ENCODE data around the gene EHD2. TPM values are rescaled to one million over a fixed set of nuclear protein-coding genes. Genes with fewer than 3 reads are reported as not detected.

EHD2 gene
- total RNA-seq, 8 experiments from 2014 or later = 0.38 to 43.6 (median 4.8) TPM

DNA sequence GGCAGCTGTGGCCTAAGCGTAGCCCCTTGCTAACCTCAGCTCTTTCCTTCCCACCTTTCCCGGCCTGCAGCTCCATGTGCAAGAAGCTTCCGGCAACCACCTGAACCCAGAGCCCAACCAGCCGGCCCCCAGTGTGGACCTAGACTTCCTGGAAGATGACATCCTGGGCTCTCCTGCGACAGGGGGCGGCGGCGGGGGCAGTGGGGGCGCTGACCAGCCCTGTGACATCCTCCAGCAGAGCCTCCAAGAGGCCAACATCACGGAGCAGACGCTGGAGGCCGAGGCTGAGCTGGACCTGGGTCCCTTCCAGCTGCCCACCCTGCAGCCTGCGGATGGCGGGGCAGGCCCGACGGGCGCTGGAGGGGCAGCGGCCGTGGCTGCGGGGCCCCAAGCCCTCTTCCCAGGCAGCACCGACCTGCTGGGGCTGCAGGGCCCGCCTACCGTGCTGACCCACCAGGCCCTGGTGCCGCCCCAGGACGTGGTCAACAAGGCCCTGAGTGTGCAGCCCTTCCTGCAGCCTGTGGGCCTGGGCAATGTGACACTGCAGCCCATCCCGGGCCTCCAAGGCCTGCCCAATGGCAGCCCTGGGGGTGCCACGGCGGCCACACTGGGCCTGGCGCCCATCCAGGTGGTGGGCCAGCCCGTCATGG, 33.8 kb upstream of the EHD2 start:
- in situ Hi-C loops (cut with MboI; ENCODE audit: low pct_unique_long_range_greater_than_20kb in 2 of 9, low sequenced_read_pairs in 9 of 9, unreplicated experiment in 9 of 9) = loop anchor here in 2 of 9 experiments (25.0 kb wide), 2 partner anchors 167 to 242 kb away; partner anchors contain the start of gene NAPA (in 1 of the 2)
- Histone ChIP-seq H3K27ac (no peak overlapping the region), H3K4me3 (no peak overlapping the region), H3K4me1 (replicated peaks in 1 of 2) (no peaks in the 10 kb centered on the region)
- WGBS, 10 experiments = 73 to 97% (median 86%) methylated on average over 2 to 7 of the region's 30 CpGs; no CpG with 5 or more reads in 7 of the 10 experiments
- ATAC-seq (replicated peaks in 6 of 8) = peak in 3 of 8 experiments; percentile 15 to 23 (median 19)

DNA sequence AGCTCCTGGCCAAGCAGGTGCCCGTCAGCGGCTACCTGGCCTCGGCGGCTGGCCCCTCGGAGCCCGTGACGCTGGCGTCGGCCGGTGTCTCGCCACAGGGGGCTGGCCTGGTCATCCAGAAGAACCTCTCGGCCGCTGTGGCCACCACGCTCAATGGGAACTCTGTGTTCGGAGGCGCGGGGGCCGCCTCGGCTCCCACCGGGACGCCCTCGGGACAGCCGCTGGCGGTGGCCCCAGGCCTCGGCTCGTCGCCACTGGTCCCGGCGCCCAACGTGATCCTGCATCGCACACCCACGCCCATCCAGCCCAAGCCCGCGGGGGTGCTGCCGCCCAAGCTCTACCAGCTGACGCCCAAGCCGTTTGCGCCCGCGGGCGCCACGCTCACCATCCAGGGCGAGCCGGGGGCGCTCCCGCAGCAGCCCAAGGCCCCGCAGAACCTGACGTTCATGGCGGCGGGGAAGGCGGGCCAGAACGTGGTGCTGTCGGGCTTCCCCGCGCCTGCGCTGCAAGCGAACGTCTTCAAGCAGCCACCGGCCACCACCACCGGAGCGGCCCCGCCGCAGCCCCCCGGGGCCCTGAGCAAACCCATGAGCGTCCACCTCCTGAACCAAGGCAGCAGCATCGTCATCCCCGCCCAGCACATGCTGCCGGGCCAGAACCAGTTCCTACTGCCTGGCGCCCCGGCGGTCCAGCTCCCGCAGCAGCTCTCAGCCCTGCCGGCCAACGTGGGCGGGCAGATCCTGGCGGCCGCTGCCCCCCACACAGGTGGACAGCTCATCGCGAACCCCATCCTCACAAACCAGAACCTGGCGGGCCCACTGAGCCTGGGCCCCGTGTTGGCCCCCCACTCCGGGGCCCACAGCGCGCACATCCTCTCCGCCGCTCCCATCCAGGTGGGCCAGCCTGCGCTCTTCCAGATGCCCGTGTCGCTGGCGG, 33.0 kb upstream of the EHD2 start:
- ATAC-seq (replicated peaks in 6 of 8) = peak in 3 of 8 experiments; percentile 10 to 29 (median 13)
- H3K4me1 ChIP-seq (replicated peaks in 1 of 2) = no peaks in the 10 kb centered on the region
- in situ Hi-C loops (cut with MboI; ENCODE audit: low pct_unique_long_range_greater_than_20kb in 2 of 9, low sequenced_read_pairs in 9 of 9, unreplicated experiment in 9 of 9) = loop anchor here in 2 of 9 experiments (25.0 kb wide), 2 partner anchors 168 to 243 kb away; partner anchors contain the start of gene NAPA (in 1 of the 2)
- 96 to 100% (median 99%) methylated on average over 5 to 12 of the region's 90 CpGs; no CpG with 5 or more reads in 6 of the 10 experiments for WGBS, 10 experiments
- no peak overlapping the region for H3K4me3 ChIP-seq
- H3K27ac ChIP-seq = no peak overlapping the region

DNA sequence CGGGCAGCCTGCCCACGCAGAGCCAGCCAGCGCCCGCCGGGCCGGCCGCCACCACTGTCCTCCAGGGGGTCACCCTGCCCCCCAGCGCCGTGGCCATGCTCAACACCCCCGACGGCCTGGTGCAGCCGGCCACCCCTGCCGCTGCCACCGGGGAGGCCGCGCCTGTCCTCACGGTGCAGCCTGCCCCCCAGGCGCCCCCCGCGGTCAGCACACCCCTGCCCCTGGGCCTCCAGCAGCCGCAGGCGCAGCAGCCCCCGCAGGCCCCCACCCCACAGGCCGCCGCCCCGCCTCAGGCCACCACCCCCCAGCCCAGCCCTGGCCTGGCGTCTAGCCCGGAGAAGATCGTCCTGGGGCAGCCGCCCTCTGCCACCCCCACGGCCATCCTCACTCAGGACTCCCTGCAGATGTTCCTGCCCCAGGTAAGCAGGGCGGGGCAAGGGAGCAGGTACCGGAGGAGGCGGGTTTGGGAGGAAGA, 32.3 kb upstream of the EHD2 start:
- no CpG with 5 or more reads among the region's 34 CpGs for WGBS, 10 experiments
- ATAC-seq (replicated peaks in 6 of 8) = peak in 3 of 8 experiments; percentile 12 to 21 (median 16)
- Histone ChIP-seq H3K27ac (no peak overlapping the region), H3K4me3 (no peak overlapping the region), H3K4me1 (replicated peaks in 1 of 2) (no peaks in the 10 kb centered on the region)
- in situ Hi-C loops (cut with MboI; ENCODE audit: low pct_unique_long_range_greater_than_20kb in 2 of 9, low sequenced_read_pairs in 9 of 9, unreplicated experiment in 9 of 9) = loop anchor here in 2 of 9 experiments (25.0 kb wide), 2 partner anchors 169 to 244 kb away; partner anchors contain the start of gene NAPA (in 1 of the 2)

DNA sequence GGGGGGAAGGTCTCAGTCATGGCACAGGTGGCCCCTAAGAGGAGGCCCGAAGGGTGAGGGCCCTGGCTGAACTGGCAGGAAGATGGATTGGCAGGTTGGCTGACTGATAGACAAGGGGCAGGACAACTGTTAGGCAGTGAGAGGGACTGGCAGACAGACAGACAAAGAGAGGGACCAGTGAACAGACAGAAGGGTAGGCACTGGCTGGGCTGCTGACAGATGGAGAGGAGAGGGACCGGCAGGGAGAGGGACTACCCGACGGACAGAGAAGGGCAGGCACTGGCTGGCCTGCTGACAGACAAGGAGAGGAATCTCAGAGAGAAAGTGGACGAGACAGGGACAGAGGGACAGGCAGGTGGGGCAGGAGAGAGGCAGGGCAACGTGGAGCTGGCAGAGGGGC, 31.8 kb upstream of the EHD2 start:
- in situ Hi-C loops (cut with MboI; ENCODE audit: low pct_unique_long_range_greater_than_20kb in 2 of 9, low sequenced_read_pairs in 9 of 9, unreplicated experiment in 9 of 9) = loop anchor here in 2 of 9 experiments (25.0 kb wide), 2 partner anchors 169 to 244 kb away; partner anchors contain the start of gene NAPA (in 1 of the 2)

DNA sequence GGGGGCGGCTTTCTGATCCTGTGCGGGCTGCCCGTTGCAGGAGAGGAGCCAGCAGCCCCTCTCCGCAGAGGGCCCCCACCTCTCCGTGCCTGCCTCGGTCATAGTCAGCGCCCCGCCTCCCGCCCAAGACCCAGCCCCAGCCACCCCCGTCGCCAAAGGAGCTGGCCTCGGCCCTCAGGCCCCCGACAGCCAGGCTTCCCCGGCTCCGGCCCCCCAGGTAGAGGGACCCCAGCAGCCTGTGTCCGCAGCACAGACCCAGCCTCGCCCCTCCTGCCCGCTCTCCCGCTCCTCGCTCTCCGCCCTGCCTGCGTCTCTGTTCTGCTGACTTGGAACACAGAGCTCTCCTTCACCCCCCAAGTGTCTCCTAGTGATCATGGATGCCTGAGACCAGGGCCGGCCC, 31.3 kb upstream of the EHD2 start:
- 100% methylated on average over 1 of the region's 23 CpGs; no CpG with 5 or more reads in 9 of the 10 experiments for WGBS, 10 experiments
- in situ Hi-C loops (cut with MboI; ENCODE audit: low pct_unique_long_range_greater_than_20kb in 2 of 9, low sequenced_read_pairs in 9 of 9, unreplicated experiment in 9 of 9) = loop anchor here in 2 of 9 experiments (25.0 kb wide), 2 partner anchors 170 to 245 kb away; partner anchors contain the start of gene NAPA (in 1 of the 2)
- H3K27ac ChIP-seq = no peak overlapping the region
- no peaks in the 10 kb centered on the region for H3K4me1 ChIP-seq (replicated peaks in 1 of 2)
- ATAC-seq (replicated peaks in 6 of 8) = no peak
- H3K4me3 ChIP-seq = no peak overlapping the region

More for the DNA sequence above, 31.8 kb upstream of the EHD2 start:
- Histone ChIP-seq H3K4me3 (no peak overlapping the region), H3K4me1 (replicated peaks in 1 of 2) (no peaks in the 10 kb centered on the region), H3K27ac (no peak overlapping the region)
- 80 to 100% (median 87%) methylated on average over 1 to 4 of the region's 6 CpGs; no CpG with 5 or more reads in 7 of the 10 experiments for WGBS, 10 experiments
- ATAC-seq (replicated peaks in 6 of 8) = no peak

DNA sequence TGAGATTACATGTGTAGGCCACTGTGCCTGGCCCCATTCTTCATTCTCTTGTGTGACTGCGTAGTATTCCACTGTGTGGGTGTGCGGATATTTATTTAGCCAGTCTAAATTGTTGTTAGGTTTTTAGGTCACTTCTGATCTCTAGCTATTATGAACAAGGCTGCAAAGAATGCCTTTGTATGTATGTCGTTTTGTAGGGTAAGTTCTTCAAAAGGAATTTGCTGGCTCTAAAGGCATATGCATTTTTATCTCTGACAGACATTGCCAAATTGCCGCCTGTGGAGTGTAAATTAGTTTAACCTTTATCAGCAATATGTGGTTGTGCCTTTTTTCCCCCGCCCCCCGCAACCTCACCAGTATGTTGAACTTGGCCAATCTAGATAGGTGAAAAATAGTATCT, 30.3 kb upstream of the EHD2 start:
- WGBS, 10 experiments = 65 to 96% (median 86%) methylated on average over 2 to 6 of the region's 6 CpGs; no CpG with 5 or more reads in 1 of the 10 experiments
- Histone ChIP-seq H3K4me3 (no peak overlapping the region), H3K4me1 (replicated peaks in 1 of 2) (no peaks in the 10 kb centered on the region), H3K27ac (no peak overlapping the region)
- no peak for ATAC-seq (replicated peaks in 6 of 8)
- in situ Hi-C loops (cut with MboI; ENCODE audit: low pct_unique_long_range_greater_than_20kb in 2 of 9, low sequenced_read_pairs in 9 of 9, unreplicated experiment in 9 of 9) = loop anchor here in 2 of 9 experiments (25.0 kb wide), 2 partner anchors 171 to 246 kb away; partner anchors contain the start of gene NAPA (in 1 of the 2)

DNA sequence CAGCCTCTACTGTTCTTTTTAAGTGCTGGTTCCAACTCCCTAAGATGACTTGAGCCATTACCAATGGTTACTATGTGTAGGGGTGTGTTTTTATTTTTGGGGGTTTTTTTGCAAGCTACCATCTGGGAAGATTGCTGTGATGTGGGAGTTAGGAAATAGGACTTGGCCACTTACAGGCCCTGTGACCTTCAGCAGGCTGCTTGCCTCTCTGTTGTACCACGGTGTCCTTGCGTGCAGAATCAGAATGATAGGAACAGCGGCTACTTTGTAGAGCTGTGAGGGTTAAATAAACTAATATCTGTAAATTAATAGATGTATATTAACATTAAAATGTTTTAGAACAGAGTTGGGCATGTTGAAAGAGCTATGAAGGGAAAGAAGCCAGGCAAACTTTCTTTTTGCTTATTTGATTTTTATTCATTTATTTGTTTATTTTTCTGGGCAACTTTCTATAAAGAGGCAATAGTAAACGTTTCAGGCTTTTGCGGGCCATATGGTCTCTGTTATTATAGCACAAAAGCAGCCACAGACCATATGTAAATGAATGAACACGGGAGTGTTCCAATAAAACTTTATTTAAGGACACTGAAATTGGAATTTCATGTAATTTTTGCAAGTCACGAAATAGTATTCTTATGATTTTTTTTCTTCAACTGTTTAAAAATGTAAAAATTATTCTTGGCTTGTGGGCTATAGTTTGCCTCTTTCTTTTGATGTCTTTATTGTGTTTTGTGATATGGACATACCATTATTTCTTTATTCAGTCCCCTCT, 26.4 kb upstream of the EHD2 start:
- 35 to 93% (median 81%) methylated on average over 3 to 7 of the region's 7 CpGs for WGBS, 10 experiments
- Histone ChIP-seq H3K27ac (no peak overlapping the region), H3K4me1 (replicated peaks in 1 of 2) (no peaks in the 10 kb centered on the region), H3K4me3 (no peak overlapping the region)
- in situ Hi-C loops (cut with MboI; ENCODE audit: low pct_unique_long_range_greater_than_20kb in 2 of 9, low sequenced_read_pairs in 9 of 9, unreplicated experiment in 9 of 9) = loop anchor here in 2 of 9 experiments (25.0 kb wide), 2 partner anchors 175 to 250 kb away; partner anchors contain the start of gene NAPA (in 1 of the 2)
- no peak for ATAC-seq (replicated peaks in 6 of 8)

DNA sequence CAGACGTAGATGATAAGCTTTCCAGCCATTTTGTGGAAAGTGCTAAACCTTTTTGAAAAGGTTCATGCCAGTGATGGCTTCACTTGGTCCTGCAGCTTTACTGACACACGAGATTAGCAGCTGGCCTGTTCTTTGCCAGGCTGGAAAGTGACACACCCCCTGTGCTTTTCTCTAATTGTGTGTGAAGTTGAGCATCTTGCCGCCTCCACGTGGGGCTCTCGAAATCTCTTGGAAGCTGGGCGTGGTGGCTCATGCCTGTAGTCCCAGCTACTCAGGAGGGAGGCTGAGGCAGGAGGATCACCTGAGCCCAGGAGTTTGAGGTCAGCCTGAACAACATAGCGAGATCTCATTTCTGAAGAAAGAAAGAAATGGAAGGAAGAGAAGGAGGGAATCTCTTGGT, 25.3 kb upstream of the EHD2 start:
- H3K27ac ChIP-seq = no peak overlapping the region
- ATAC-seq (replicated peaks in 6 of 8) = no peak
- H3K4me3 ChIP-seq = no peak overlapping the region
- WGBS, 10 experiments = 0 to 94% (median 81%) methylated on average over 1 to 5 of the region's 7 CpGs; no CpG with 5 or more reads in 2 of the 10 experiments
- in situ Hi-C loops (cut with MboI; ENCODE audit: low pct_unique_long_range_greater_than_20kb in 2 of 9, low sequenced_read_pairs in 9 of 9, unreplicated experiment in 9 of 9) = loop anchor here in 2 of 9 experiments (25.0 kb wide), 2 partner anchors 176 to 251 kb away; partner anchors contain the start of gene NAPA (in 1 of the 2)
- no peaks in the 10 kb centered on the region for H3K4me1 ChIP-seq (replicated peaks in 1 of 2)

DNA sequence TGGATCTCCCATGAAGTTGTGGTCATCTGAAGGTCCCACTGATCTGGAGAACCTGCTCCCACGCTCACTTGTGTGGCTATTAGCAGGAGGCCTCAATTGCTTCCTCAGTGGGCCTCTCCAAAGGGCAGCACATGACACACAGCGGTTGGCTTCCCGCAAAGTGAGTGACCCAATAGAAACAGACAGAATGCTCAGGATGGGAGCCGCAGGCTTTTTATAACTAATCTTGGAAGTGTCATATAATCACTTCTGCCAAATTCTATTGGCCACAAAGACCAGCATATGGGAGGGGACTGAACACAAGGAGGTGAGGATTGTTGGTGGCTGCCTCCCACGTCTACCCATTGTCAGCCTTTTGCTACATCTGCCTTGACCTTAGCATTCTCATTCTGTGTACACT, 22.1 kb upstream of the EHD2 start:
- no peak for ATAC-seq (replicated peaks in 6 of 8)
- Histone ChIP-seq H3K4me1 (replicated peaks in 1 of 2) (no peaks in the 10 kb centered on the region), H3K4me3 (no peak overlapping the region), H3K27ac (no peak overlapping the region)
- in situ Hi-C loops (cut with MboI; ENCODE audit: low pct_unique_long_range_greater_than_20kb in 2 of 9, low sequenced_read_pairs in 9 of 9, unreplicated experiment in 9 of 9) = loop anchor here in 3 of 9 experiments (10.0 to 25.0 kb wide), 3 partner anchors 179 to 256 kb away; partner anchors contain the start of gene NAPA (in 1 of the 3)
- WGBS, 10 experiments = 93 to 100% (median 95%) methylated on average over 2 to 4 of the region's 5 CpGs; no CpG with 5 or more reads in 4 of the 10 experiments

DNA sequence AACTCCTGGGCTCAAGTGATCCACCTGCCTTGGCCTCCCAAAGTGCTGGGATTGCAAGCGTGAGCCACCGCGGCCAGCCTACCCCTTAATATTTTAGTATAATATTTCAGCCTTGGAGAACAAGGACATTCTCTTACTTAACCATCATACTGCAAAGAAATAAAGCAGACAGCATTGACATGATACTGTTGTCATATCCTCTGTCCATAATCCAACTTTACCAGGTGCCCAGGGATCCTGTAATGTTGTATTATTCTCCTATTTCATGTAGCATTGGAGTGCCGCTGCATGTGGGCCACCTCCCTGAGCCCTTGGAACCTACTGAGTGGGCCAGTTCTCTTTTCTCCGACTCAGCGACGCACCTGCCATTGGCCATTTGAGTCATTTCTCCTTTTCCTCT, 21.4 kb upstream of the EHD2 start:
- in situ Hi-C loops (cut with MboI; ENCODE audit: low pct_unique_long_range_greater_than_20kb in 2 of 9, low sequenced_read_pairs in 9 of 9, unreplicated experiment in 9 of 9) = loop anchor here in 3 of 9 experiments (10.0 to 25.0 kb wide), 3 partner anchors 179 to 257 kb away; partner anchors contain the start of gene NAPA (in 1 of the 3)
- Histone ChIP-seq H3K4me3 (no peak overlapping the region), H3K27ac (no peak overlapping the region), H3K4me1 (replicated peaks in 1 of 2) (no peaks in the 10 kb centered on the region)
- WGBS, 10 experiments = 28 to 100% (median 65%) methylated on average over 1 to 7 of the region's 7 CpGs; no CpG with 5 or more reads in 2 of the 10 experiments
- ATAC-seq (replicated peaks in 6 of 8) = no peak

DNA sequence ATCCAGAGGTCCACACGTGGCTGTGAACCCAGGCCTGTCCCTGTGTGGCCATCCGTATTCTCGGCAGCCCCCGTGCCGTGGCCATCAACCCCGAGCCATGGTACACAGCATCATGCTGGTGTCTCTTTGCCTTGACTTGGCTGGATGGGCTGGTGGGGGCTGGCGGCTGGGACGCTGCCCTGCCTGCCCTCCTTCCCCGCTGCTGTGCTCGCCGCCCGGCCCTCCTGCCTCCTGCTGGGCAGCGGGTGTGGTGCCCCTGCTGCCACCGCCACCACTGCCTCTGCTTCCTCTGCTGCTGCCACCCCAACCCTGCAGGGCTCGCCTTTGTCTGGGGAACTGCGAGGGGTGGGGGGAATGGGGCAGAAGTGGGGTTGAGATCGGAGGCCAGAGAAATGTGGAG, 19.7 kb upstream of the EHD2 start:
- in situ Hi-C loops (cut with MboI; ENCODE audit: low pct_unique_long_range_greater_than_20kb in 2 of 9, low sequenced_read_pairs in 9 of 9, unreplicated experiment in 9 of 9) = loop anchor here in 3 of 9 experiments (10.0 to 25.0 kb wide), 3 partner anchors 181 to 259 kb away; partner anchors contain the start of gene NAPA (in 1 of the 3)
- no peak overlapping the region for H3K4me3 ChIP-seq
- no peak for ATAC-seq (replicated peaks in 6 of 8)
- peaks cover 0 to 4% of the 10 kb centered on the region in 2 donors for H3K4me1 ChIP-seq (replicated peaks in 1 of 2)
- WGBS, 10 experiments = 60 to 95% (median 80%) methylated on average over 1 to 4 of the region's 17 CpGs; no CpG with 5 or more reads in 5 of the 10 experiments
- no peak overlapping the region for H3K27ac ChIP-seq

All from motor neuron (in vitro differentiated cells).